ENCODE data around the gene TRIM67.
"Not testable (repeated sequence)": the region's sequence is repeated elsewhere in the genome, so short reads cannot be mapped to it uniquely, and the experiment has no call there.

DNA sequence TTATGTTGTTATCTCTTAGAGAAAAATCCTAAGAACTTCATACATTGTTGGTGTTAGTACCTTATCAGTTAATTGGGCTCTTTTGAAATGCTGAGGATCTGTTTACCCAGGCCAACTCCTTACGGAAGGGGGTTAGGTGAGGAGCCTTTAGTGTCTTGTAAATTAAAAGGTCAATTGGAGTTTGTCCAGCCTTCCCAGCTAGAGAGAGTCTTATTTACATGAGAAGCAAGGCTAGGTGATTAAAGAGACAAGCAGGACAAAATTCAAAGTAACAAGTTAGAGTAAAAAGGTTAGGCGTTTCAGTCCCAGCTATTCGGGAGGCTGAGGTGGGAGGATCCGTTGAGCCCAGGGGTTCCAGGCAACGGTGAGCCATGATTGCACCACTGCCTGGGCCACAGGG is 50.4 kb downstream of the TRIM67 start:
- TF ChIP-seq EZH2phosphoT487 (IDR thresholded peaks at IDR 0.05; ENCODE audit: insufficient read depth, low read depth); EZH2 (IDR thresholded peaks at IDR 0.05; ENCODE audit: insufficient read depth, poor library complexity, severe bottlenecking): not testable (repeated sequence)
